ENCODE data around the gene MX1.

Gene MX1

GRCh38 chr21:41500363-41500762 is 74.3 kb downstream of the MX1 start:
- no peak for DNase-seq

GRCh38 chr21:41500931-41501381 is 74.9 kb downstream of the MX1 start:
- DNase-seq, result no peak

- no peak for DNase-seq
These were observed 75.9 kb downstream of the MX1 start for GRCh38 chr21:41501919-41502318.

GRCh38 chr21:41503331-41503730 is 77.3 kb downstream of the MX1 start:
- no peak for DNase-seq

- no peak for DNase-seq
These were observed 78.0 kb downstream of the MX1 start for GRCh38 chr21:41504030-41504429.

GRCh38 chr21:41506005-41506594 is 80.1 kb downstream of the MX1 start:
- no peak for DNase-seq

GRCh38 chr21:41506611-41507520 is 80.8 kb downstream of the MX1 start:
- no peak for DNase-seq

GRCh38 chr21:41507521-41508414 is 81.7 kb downstream of the MX1 start, which contains the start of gene TMPRSS2:
TMPRSS2 (minus strand) TSS chr21:41508158; CDS start chr21:41498133, 10,025 bp downstream.
- no peak for DNase-seq

GRCh38 chr21:41508415-41509144 is 82.5 kb downstream of the MX1 start:
- DNase-seq, result no peak

Data from inflammatory macrophage treated with lipopolysaccharide for 4 hours (primary cell).